PFSK-1 (cell line): ENCODE results near the gene LDAH.

Experiments
- POLR2AphosphoS5 ChIP-seq: IDR thresholded peaks from 2 replicates; pipeline ENCODE4 v1.6.1; 2012; ENCODE audit warnings: low read depth, mild to moderate bottlenecking, control low read depth, low read length, moderate library complexity
- TAF1 ChIP-seq: IDR thresholded peaks from 2 replicates; pipeline ENCODE4 v1.6.1; 2012; ENCODE audit warnings: low read length, control low read depth, borderline replicate concordance; ENCODE audit not compliant: insufficient read depth

- TF ChIP-seq TAF1, result no peak
- no peak for TF ChIP-seq POLR2AphosphoS5
Observed at GRCh38 chr2:20678780-20679179, 144.1 kb downstream of the LDAH start.
